Measurements from ENCODE around the gene CCDC106.

- TF ChIP-seq CTCF (conservative IDR thresholded peaks at IDR 0.05; ENCODE audit: low read length) (no peak), EZH2phosphoT487 (IDR thresholded peaks at IDR 0.05; ENCODE audit: borderline replicate concordance, low read depth, low read length) (no peak)
These were observed 27.8 kb downstream of the CCDC106 start for GRCh38 chr19:55675661-55676354.

Data from OCI-LY7 (cell line).